Small intestine (tissue), 7 donors: Measurements from ENCODE around the gene PHF21A. TPM values are rescaled to one million over a fixed set of nuclear protein-coding genes. Genes with fewer than 3 reads are reported as not detected.

Experiments
- DNase-seq, 2 donors: peaks; one replicate each; pipeline versions ENCODE4 v3.0.0 to v3.0.0-alpha.2; 2013
- FAIRE-seq: peaks from 2 replicates; lab custom pipeline; 2012; peaks lifted over from hg19 to GRCh38; lab: Jason Lieb, UNC
- H3K27ac ChIP-seq, 3 donors: one replicate each; pipeline ENCODE4 v1.5.1; 2013; ENCODE audit warnings: low read length in 2 of 3, mild to moderate bottlenecking in 2 of 3, control low read depth in 1 of 3, inconsistent platforms in 1 of 3, low read depth in 1 of 3, moderate library complexity in 1 of 3
- H3K27me3 ChIP-seq, 3 donors: one replicate each; pipeline ENCODE4 v1.6.1; 2013; ENCODE audit warnings: low read length in 3 of 3, inconsistent platforms in 1 of 3; ENCODE audit not compliant: control insufficient read depth in 3 of 3, insufficient read depth in 3 of 3
- H3K36me3 ChIP-seq, 3 donors: one replicate each; pipeline ENCODE4 v1.6.1; 2013; ENCODE audit warnings: low read length in 3 of 3, inconsistent platforms in 1 of 3, low read depth in 1 of 3, mild to moderate bottlenecking in 1 of 3, moderate library complexity in 1 of 3; ENCODE audit not compliant: control insufficient read depth in 3 of 3, insufficient read depth in 2 of 3
- H3K4me1 ChIP-seq, 3 donors: one replicate each; pipeline ENCODE4 v1.6.1; 2013; ENCODE audit warnings: low read length in 2 of 3, inconsistent platforms in 1 of 3, low read depth in 1 of 3, mild to moderate bottlenecking in 1 of 3, moderate library complexity in 1 of 3; ENCODE audit not compliant: control insufficient read depth in 3 of 3, insufficient read depth in 2 of 3
- H3K4me3 ChIP-seq, 3 donors: one replicate each; pipeline ENCODE4 v1.5.1; 2013; ENCODE audit warnings: low read length in 3 of 3, control low read depth in 1 of 3, inconsistent platforms in 1 of 3, low read depth in 1 of 3, mild to moderate bottlenecking in 1 of 3, moderate library complexity in 1 of 3
- H3K9me3 ChIP-seq, 2 donors: one replicate each; pipeline ENCODE4 v1.6.1; 2013; ENCODE audit warnings: low read depth in 1 of 2, low read length in 1 of 2; ENCODE audit not compliant: control insufficient read depth in 2 of 2, insufficient read depth in 1 of 2
- WGBS, 3 donors: extraction: QIAGEN DNeasy Blood & Tissue Kit; methylation state at CpG; one replicate each; pipeline ENCODE4 v1.1.7; 2013; 5-methylcytosine and 5-hydroxymethylcytosine counted together
- polyA plus RNA-seq, 4 donors: library from polyadenylated mRNA; stranded (reverse) in 3 of 4; unstranded in 1 of 4; fragments of 200-250 nt in 3 of 4; fragments of 120-200 nt in 1 of 4; gene quantifications; one replicate each; pipeline versions ENCODE4 v1.2.1 to v1.2.3, GENCODE V29; 2013
- donor health status: healthy with polysubstance abuse.
- donor health status: control.
- donor health status: control.
- donor health status: Bipolar disorder and iron deficiency.
- donor health status: healthy.

PHF21A gene
- polyA plus RNA-seq, 4 donors, result 4.9 to 22.6 (median 7.7) TPM

- Histone ChIP-seq H3K4me1 (no peaks in the 10 kb centered on the region), H3K4me3 (no peak overlapping the region), H3K36me3 (peaks cover 0 to 3% (median 0%) of the 10 kb centered on the region in 3 donors), H3K27ac (no peak overlapping the region), H3K9me3 (no peaks in the 10 kb centered on the region), H3K27me3 (no peaks in the 10 kb centered on the region)
- FAIRE-seq (no peak), DNase-seq (no peak)
- WGBS, 3 donors, result 94 to 96% (median 95%) methylated on average over 4 of the region's 4 CpGs
Observed at GRCh38 chr11:46066335-46066734, 54.9 kb downstream of the PHF21A start.

GRCh38 chr11:46065681-46066080, 55.6 kb downstream of the PHF21A start:
- no peak for FAIRE-seq
- WGBS, 3 donors, result 96 to 98% (median 97%) methylated on average over 3 of the region's 3 CpGs
- H3K9me3 ChIP-seq, result no peaks in the 10 kb centered on the region

GRCh38 chr11:46064221-46064620, 57.0 kb downstream of the PHF21A start:
- Histone ChIP-seq H3K4me1 (no peaks in the 10 kb centered on the region), H3K4me3 (no peak overlapping the region), H3K27me3 (no peaks in the 10 kb centered on the region), H3K27ac (no peak overlapping the region), H3K36me3 (peaks cover 0 to 3% (median 0%) of the 10 kb centered on the region in 3 donors), H3K9me3 (no peaks in the 10 kb centered on the region)
- no peak for FAIRE-seq
- 90 to 100% (median 99%) methylated on average over 2 of the region's 2 CpGs for WGBS, 3 donors
- no peak for DNase-seq

More at GRCh38 chr11:46065681-46066080, 55.6 kb downstream of the PHF21A start:
- Histone ChIP-seq H3K36me3 (peaks cover 0 to 3% (median 0%) of the 10 kb centered on the region in 3 donors), H3K27me3 (no peaks in the 10 kb centered on the region), H3K27ac (no peak overlapping the region), H3K4me1 (no peaks in the 10 kb centered on the region), H3K4me3 (no peak overlapping the region)
- no peak for DNase-seq

GRCh38 chr11:46063138-46063537, 58.1 kb downstream of the PHF21A start:
- Histone ChIP-seq H3K27ac (no peak overlapping the region), H3K36me3 (no peaks in the 10 kb centered on the region), H3K9me3 (no peaks in the 10 kb centered on the region), H3K4me3 (no peak overlapping the region), H3K27me3 (no peaks in the 10 kb centered on the region), H3K4me1 (no peaks in the 10 kb centered on the region)
- 93 to 98% (median 95%) methylated on average over 3 of the region's 3 CpGs for WGBS, 3 donors
- DNase-seq, result no peak
- FAIRE-seq, result no peak

GRCh38 chr11:46060013-46060412, 61.2 kb downstream of the PHF21A start:
- no peak overlapping the region for H3K27ac ChIP-seq
- no peaks in the 10 kb centered on the region for H3K36me3 ChIP-seq
- 97 to 100% (median 100%) methylated on average over 2 of the region's 2 CpGs for WGBS, 3 donors
- H3K27me3 ChIP-seq, result no peaks in the 10 kb centered on the region
- no peak overlapping the region for H3K4me3 ChIP-seq
- no peaks in the 10 kb centered on the region for H3K9me3 ChIP-seq
- DNase-seq (no peak), FAIRE-seq (no peak)
- H3K4me1 ChIP-seq, result no peaks in the 10 kb centered on the region

GRCh38 chr11:46057489-46057888, 63.8 kb downstream of the PHF21A start:
- no peaks in the 10 kb centered on the region for H3K27me3 ChIP-seq
- 82 to 96% (median 91%) methylated on average over 2 of the region's 2 CpGs for WGBS, 3 donors
- no peak overlapping the region for H3K27ac ChIP-seq
- no peaks in the 10 kb centered on the region for H3K9me3 ChIP-seq
- H3K4me1 ChIP-seq, result no peaks in the 10 kb centered on the region
- H3K36me3 ChIP-seq, result peaks cover 0 to 1% (median 0%) of the 10 kb centered on the region in 3 donors
- no peak for DNase-seq
- no peak overlapping the region for H3K4me3 ChIP-seq
- FAIRE-seq, result no peak

- FAIRE-seq (no peak), DNase-seq (peak; percentile 28 to 31)
- H3K36me3 ChIP-seq, result peaks cover 0 to 1% (median 0%) of the 10 kb centered on the region in 3 donors
- 88 to 91% (median 90%) methylated on average over 1 of the region's 1 CpG for WGBS, 3 donors
- H3K27me3 ChIP-seq, result no peaks in the 10 kb centered on the region
- no peaks in the 10 kb centered on the region for H3K4me1 ChIP-seq
- H3K27ac ChIP-seq, result no peak overlapping the region
- no peak overlapping the region for H3K4me3 ChIP-seq
- H3K9me3 ChIP-seq, result no peaks in the 10 kb centered on the region
Observed at GRCh38 chr11:46055371-46055770, 65.9 kb downstream of the PHF21A start.

GRCh38 chr11:46051102-46051501, 70.2 kb downstream of the PHF21A start:
- 98 to 100% (median 100%) methylated on average over 1 of the region's 1 CpG for WGBS, 3 donors
- Histone ChIP-seq H3K27me3 (no peaks in the 10 kb centered on the region), H3K9me3 (no peaks in the 10 kb centered on the region), H3K36me3 (peaks cover 0 to 3% (median 0%) of the 10 kb centered on the region in 3 donors), H3K4me3 (no peak overlapping the region), H3K4me1 (no peaks in the 10 kb centered on the region), H3K27ac (no peak overlapping the region)
- no peak for FAIRE-seq
- DNase-seq, result no peak

GRCh38 chr11:46050662-46051061, 70.6 kb downstream of the PHF21A start:
- no peak overlapping the region for H3K4me3 ChIP-seq
- no peaks in the 10 kb centered on the region for H3K27me3 ChIP-seq
- no peak for FAIRE-seq
- no peaks in the 10 kb centered on the region for H3K4me1 ChIP-seq
- H3K9me3 ChIP-seq, result no peaks in the 10 kb centered on the region
- H3K27ac ChIP-seq, result no peak overlapping the region
- DNase-seq, result no peak
- WGBS, 3 donors, result 76 to 96% (median 93%) methylated on average over 2 of the region's 2 CpGs
- peaks cover 0 to 3% (median 0%) of the 10 kb centered on the region in 3 donors for H3K36me3 ChIP-seq
